B cell (primary cell): ENCODE data around the gene PCP4. TPM values are rescaled to one million over a fixed set of nuclear protein-coding genes. Genes with fewer than 3 reads are reported as not detected.

ENCODE experiments used
- ATAC-seq: fragments of 200-7000 bp; cut with Tn5 transposase; one replicate; pipeline ENCODE4 v1.10.0; 2021; ENCODE audit warnings: low read depth, mild to moderate bottlenecking, moderate number of reproducible peaks, moderate library complexity
- CTCF ChIA-PET: fragments of 350-600 bp; sonication (Branson Sonifier 250); formaldehyde crosslinking; loops from one replicate; lab custom pipeline; 2021; ENCODE audit warnings: antibody characterized with exemption, inconsistent platforms; lab: Charles Lee
- POLR2A ChIA-PET: fragments of 350-600 bp; sonication (Branson Sonifier 250); formaldehyde crosslinking; loops from one replicate; lab custom pipeline; 2021; ENCODE audit warnings: antibody characterized with exemption; lab: Charles Lee
- DNase-seq: peaks from one replicate; pipeline ENCODE4 v3.0.0; 2013
- H2AFZ ChIP-seq: 2 replicates; pipeline ENCODE4 v1.6.1; 2012; ENCODE audit warnings: mild to moderate bottlenecking, low read depth, low read length; ENCODE audit not compliant: insufficient read depth, poor library complexity, severe bottlenecking
- H3K27ac ChIP-seq, 2 donors: 1 replicate in 1 of 2; 2 replicates in 1 of 2; pipeline ENCODE4 v1.5.1; 2012 to 2013; ENCODE audit warnings: low read length in 2 of 2, mild to moderate bottlenecking in 2 of 2, moderate library complexity in 1 of 2
- H3K27me3 ChIP-seq, 4 experiments: fragments of 200-600 bp in 1 of 4; sonication (generic) in 1 of 4; replicated peaks in 1 of 4; 1 replicate in 2 of 4; 2 replicates in 2 of 4; pipeline versions ENCODE4 v1.6.1 to v1.7.0; 2013 to 2016; ENCODE audit warnings: low read length in 3 of 4, mild to moderate bottlenecking in 2 of 4, mixed read lengths in 1 of 4, moderate library complexity in 1 of 4; ENCODE audit not compliant: insufficient read depth in 4 of 4, control insufficient read depth in 3 of 4; ENCODE audit errors: control extremely low read depth in 1 of 4
- H3K36me3 ChIP-seq, 2 experiments: replicated peaks in 1 of 2; 1 replicate in 1 of 2; 2 replicates in 1 of 2; pipeline versions ENCODE4 v1.6.1 to v1.7.1; 2013; ENCODE audit warnings: low read length in 1 of 2; ENCODE audit not compliant: insufficient read depth in 2 of 2, control insufficient read depth in 1 of 2; ENCODE audit errors: control extremely low read depth in 1 of 2, extremely low read depth in 1 of 2
- H3K4me1 ChIP-seq, 2 donors: fragments of 200-600 bp in 1 of 2; sonication (generic) in 1 of 2; 1 replicate in 1 of 2; 2 replicates in 1 of 2; pipeline versions ENCODE4 v1.5.1 to v1.6.1; 2013 to 2017; ENCODE audit warnings: low read length in 2 of 2; ENCODE audit not compliant: control insufficient read depth in 2 of 2, insufficient read depth in 2 of 2
- H3K4me2 ChIP-seq: replicated peaks from 2 replicates; pipeline ENCODE3; 2012; ENCODE audit warnings: mild to moderate bottlenecking, low read depth, low read length; ENCODE audit not compliant: poor library complexity, severe bottlenecking
- H3K4me3 ChIP-seq, 5 experiments: fragments of 200-600 bp in 1 of 5; sonication (generic) in 1 of 5; 1 replicate in 3 of 5; 2 replicates in 2 of 5; pipeline versions ENCODE4 v1.5.1 to v1.7.0; 2011 to 2016; ENCODE audit warnings: low read length in 4 of 5, mild to moderate bottlenecking in 4 of 5, low read depth in 2 of 5, control low read depth in 1 of 5, moderate library complexity in 1 of 5; ENCODE audit not compliant: insufficient read depth in 1 of 5; ENCODE audit errors: control extremely low read depth in 1 of 5, extremely low read depth in 1 of 5
- H3K79me2 ChIP-seq: fragments of 200-600 bp; sonication (generic); one replicate; pipeline ENCODE4 v1.6.0; 2016; ENCODE audit warnings: low read length; ENCODE audit not compliant: control insufficient read depth, insufficient read depth
- H3K9ac ChIP-seq: fragments of 200-600 bp; sonication (generic); 2 replicates; pipeline ENCODE4 v1.6.1; 2017; ENCODE audit warnings: mild to moderate bottlenecking, low read length, moderate library complexity
- H3K9me3 ChIP-seq, 3 donors: one replicate each; pipeline versions ENCODE4 v1.6.1 to v1.7.1; 2013; ENCODE audit warnings: low read length in 2 of 3; ENCODE audit not compliant: control insufficient read depth in 2 of 3, insufficient read depth in 1 of 3; ENCODE audit errors: control extremely low read depth in 1 of 3
- H4K20me1 ChIP-seq: 2 replicates; pipeline ENCODE4 v1.6.0; 2012; ENCODE audit warnings: mild to moderate bottlenecking, low read length; ENCODE audit not compliant: insufficient read depth, control insufficient read depth, poor library complexity, severe bottlenecking
- H3K27ac Mint-ChIP-seq: one replicate; pipeline ENCODE4 v1.8.0; 2021; ENCODE audit warnings: mixed read lengths
- H3K27me3 Mint-ChIP-seq: one replicate; pipeline ENCODE4 v1.8.0; 2021; ENCODE audit warnings: mixed read lengths
- H3K4me1 Mint-ChIP-seq: one replicate; pipeline ENCODE4 v1.8.0; 2021; ENCODE audit warnings: mixed read lengths
- H3K4me3 Mint-ChIP-seq: one replicate; pipeline ENCODE4 v1.8.0; 2021; ENCODE audit warnings: mixed read lengths
- H3K9me3 Mint-ChIP-seq: one replicate; pipeline ENCODE4 v1.8.0; 2022; ENCODE audit warnings: mixed read lengths; ENCODE audit not compliant: insufficient read depth
- CTCF ChIP-seq: fragments of 200-600 bp; IDR thresholded peaks from one replicate; pipeline ENCODE4 v1.8.0; 2022; ENCODE audit warnings: antibody characterized with exemption, mild to moderate bottlenecking
- EZH2 ChIP-seq: IDR thresholded peaks from 2 replicates; pipeline ENCODE4 v1.6.1; 2012; ENCODE audit warnings: borderline replicate concordance, low read depth, mild to moderate bottlenecking, moderate library complexity, low read length; ENCODE audit not compliant: insufficient read depth, poor library complexity, severe bottlenecking
- WGBS: methylation state at CpG from one replicate; pipeline ENCODE4 v1.1.5; 2013; ENCODE audit warnings: missing lambda C conversion rate; ENCODE audit not compliant: insufficient coverage; 5-methylcytosine and 5-hydroxymethylcytosine counted together
- intact Hi-C: fragments of 100-400 bp; cut with micrococcal nuclease; formaldehyde crosslinking; loops from one replicate; pipeline ENCODE4 v1.10.0; 2022
- polyA plus RNA-seq: library from polyadenylated mRNA; depleted of rRNA; stranded (reverse); fragments of >200 nt; gene quantifications from 2 replicates; pipeline ENCODE4 v1.2.3, GENCODE V29; 2012
- total RNA-seq, 2 donors: library from RNA; stranded (reverse); fragments of 120-200 nt in 1 of 2; gene quantifications; 1 replicate in 1 of 2; 2 replicates in 1 of 2; pipeline versions ENCODE4 v1.2.3 to v1.2.4, GENCODE V29; 2013 to 2022

The PCP4 gene
- total and polyA plus RNA-seq, 2 donors (not counting 1 experiment from before 2014, with no cell fraction given): not detected

GRCh38 chr21:39874206-39874605 lies 7.0 kb downstream of the PCP4 start:
- H3K27me3 Mint-ChIP-seq: no peaks in the 10 kb centered on the region
- H3K27ac Mint-ChIP-seq: no peak overlapping the region
- no peaks in the 10 kb centered on the region for H3K79me2 ChIP-seq
- H4K20me1 ChIP-seq: no peaks in the 10 kb centered on the region
- no peak for DNase-seq
- no peaks in the 10 kb centered on the region for H3K27me3 ChIP-seq
- no peak overlapping the region for H3K4me2 ChIP-seq
- 77% methylated on average over 3 of the region's 8 CpGs for whole genome bisulfite sequencing
- intact Hi-C loops: no loop called here
- H3K9me3 Mint-ChIP-seq: peaks cover 3% of the 10 kb centered on the region
- no peak overlapping the region for H3K9ac ChIP-seq
- no peak overlapping the region for H3K4me3 ChIP-seq
- no peak overlapping the region for H3K4me3 Mint-ChIP-seq
- CTCF ChIA-PET: no interaction called here
- no peak for TF ChIP-seq CTCF
- no peak for TF ChIP-seq EZH2
- peaks cover 0 to 7% (median 0%) of the 10 kb centered on the region in 3 donors for H3K9me3 ChIP-seq
- POLR2A ChIA-PET: no interaction called here
- H3K36me3 ChIP-seq: no peaks in the 10 kb centered on the region
- H3K4me1 ChIP-seq: no peaks in the 10 kb centered on the region
- H3K4me1 Mint-ChIP-seq: no peaks in the 10 kb centered on the region
- H2AFZ ChIP-seq: no peak overlapping the region
- no peak overlapping the region for H3K27ac ChIP-seq
- no peak for ATAC-seq

- H3K27ac ChIP-seq: no peak overlapping the region
- no peak overlapping the region for H3K4me3 Mint-ChIP-seq
- H4K20me1 ChIP-seq: no peaks in the 10 kb centered on the region
- no peak overlapping the region for H3K27ac Mint-ChIP-seq
- H3K36me3 ChIP-seq: no peaks in the 10 kb centered on the region
- no peaks in the 10 kb centered on the region for H3K27me3 ChIP-seq
- no peak overlapping the region for H3K4me2 ChIP-seq
- 81% methylated on average over 5 of the region's 7 CpGs for WGBS
- no peak overlapping the region for H2AFZ ChIP-seq
- H3K9me3 Mint-ChIP-seq: peaks cover 3% of the 10 kb centered on the region
- no peak overlapping the region for H3K4me3 ChIP-seq
- ChIA-PET CTCF (no interaction called here), POLR2A (no interaction called here)
- no peak for TF ChIP-seq CTCF
- no peak for TF ChIP-seq EZH2
- no peak overlapping the region for H3K9ac ChIP-seq
- H3K4me1 Mint-ChIP-seq: no peaks in the 10 kb centered on the region
- H3K27me3 Mint-ChIP-seq: no peaks in the 10 kb centered on the region
- DNase-seq (no peak), ATAC-seq (no peak)
- peaks cover 0 to 5% (median 0%) of the 10 kb centered on the region in 3 donors for H3K9me3 ChIP-seq
- no peaks in the 10 kb centered on the region for H3K79me2 ChIP-seq
- no peaks in the 10 kb centered on the region for H3K4me1 ChIP-seq
- intact Hi-C loops: no loop called here
Measured at GRCh38 chr21:39874759-39875158, 7.5 kb downstream of the PCP4 start.
